Fibroblast of skin of left biceps (primary cell): ENCODE measurements around the gene OGA.

Source experiments
- DNase-seq, 2 experiments: peaks; one replicate each; pipeline ENCODE4 v3.0.0-alpha.2; 2013; ENCODE audit warnings: low read depth in 2 of 2

OGA gene

GRCh38 chr10:101835362-101835761 lies 17.1 kb upstream of the OGA start:
- DNase-seq: no peak

GRCh38 chr10:101834341-101834740 lies 16.1 kb upstream of the OGA start:
- DNase-seq: no peak

DNA sequence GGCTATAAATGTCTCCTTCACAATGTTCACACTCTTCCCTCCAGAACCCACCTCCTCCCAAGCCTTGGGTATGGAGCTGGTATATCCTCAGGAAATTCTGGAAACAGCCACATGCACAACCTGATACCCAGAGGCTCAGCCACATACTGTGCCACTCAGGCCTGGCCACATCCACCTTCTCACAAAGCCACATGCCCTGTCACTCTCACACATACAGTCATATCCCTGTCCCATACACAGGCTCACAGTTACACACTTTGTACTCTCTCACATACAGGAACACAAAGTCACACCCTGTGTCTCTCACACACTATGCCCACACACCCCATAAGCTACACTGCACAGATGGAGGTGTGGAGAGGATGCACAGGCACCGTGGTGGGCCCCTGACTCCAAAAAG lies 15.2 kb upstream of the OGA start:
- DNase-seq: no peak

GRCh38 chr10:101832325-101832771 lies 14.1 kb upstream of the OGA start:
- no peak for DNase-seq

DNA sequence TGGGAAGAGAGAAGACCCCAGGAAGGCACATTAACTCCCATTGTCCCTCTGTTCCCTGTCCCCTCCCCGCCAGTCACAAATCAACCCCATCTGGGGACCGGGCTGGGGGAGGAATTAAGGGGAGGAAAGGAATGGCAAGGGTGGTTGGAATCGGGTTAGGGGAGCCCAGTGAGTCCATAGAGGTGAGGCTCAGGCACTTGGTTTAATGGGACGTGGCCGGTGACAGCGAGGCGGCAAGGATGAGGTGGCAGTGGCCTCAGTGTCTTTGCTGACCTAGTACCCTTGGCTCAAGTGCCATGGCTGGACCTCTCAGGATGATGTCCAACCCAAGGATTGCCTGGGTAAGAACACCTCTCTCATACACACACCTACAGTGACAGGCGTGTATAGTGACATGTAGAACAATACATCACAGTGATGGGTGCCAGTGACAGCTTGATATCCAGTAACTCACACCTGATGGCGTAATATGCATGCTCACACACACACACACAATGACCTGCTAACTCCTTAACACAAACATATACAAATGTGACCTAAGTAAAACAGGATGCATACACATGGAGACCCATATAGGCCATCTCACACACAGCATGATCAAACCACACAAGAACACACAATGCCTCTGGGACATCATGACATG lies 13.0 kb upstream of the OGA start:
- DNase-seq: no peak

GRCh38 chr10:101830322-101831168 lies 12.3 kb upstream of the OGA start:
- DNase-seq: peak; percentile 84 to 85

DNA sequence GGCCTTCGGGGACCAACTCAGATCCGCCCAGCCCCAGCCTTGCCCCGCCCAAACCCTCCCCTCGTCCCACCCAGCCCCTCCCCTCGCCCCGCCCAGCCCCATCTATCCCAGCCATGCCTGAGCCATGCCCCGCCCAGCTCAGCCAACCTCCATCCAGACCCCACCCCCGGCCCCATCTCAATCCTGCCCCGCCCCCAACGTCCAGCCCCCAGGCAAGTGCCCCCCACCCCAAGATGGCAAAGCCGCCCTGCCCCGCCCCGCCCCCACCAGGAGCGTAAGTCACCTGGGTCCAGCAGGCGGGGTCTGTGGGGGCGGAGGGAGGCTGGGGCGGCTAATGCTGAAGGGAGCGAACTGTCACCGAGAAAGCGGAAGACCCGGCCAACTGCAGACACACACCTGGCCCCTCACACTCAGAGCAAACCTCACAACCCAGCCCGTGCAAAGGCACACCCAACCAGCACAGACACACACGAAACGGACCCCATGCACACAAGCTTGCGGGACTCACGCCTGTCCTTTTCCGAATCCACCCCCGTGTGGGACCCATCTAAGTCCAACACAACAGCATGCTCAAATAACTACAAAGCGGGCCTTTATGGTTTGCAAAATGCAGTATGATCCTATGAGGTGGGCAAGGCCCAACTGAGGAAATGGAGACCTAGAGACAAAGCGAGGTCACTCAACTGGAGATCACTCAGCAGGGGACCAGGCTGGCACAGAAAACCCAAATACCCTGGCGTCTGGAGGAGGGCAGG lies 11.5 kb upstream of the OGA start:
- DNase-seq: no peak

- no peak for DNase-seq
Observed at GRCh38 chr10:101828766-101829551, 10.7 kb upstream of the OGA start.

GRCh38 chr10:101827919-101828600 lies 9.8 kb upstream of the OGA start:
- no peak for DNase-seq

- DNase-seq: no peak
Observed at GRCh38 chr10:101826852-101827434, 8.7 kb upstream of the OGA start.

DNA sequence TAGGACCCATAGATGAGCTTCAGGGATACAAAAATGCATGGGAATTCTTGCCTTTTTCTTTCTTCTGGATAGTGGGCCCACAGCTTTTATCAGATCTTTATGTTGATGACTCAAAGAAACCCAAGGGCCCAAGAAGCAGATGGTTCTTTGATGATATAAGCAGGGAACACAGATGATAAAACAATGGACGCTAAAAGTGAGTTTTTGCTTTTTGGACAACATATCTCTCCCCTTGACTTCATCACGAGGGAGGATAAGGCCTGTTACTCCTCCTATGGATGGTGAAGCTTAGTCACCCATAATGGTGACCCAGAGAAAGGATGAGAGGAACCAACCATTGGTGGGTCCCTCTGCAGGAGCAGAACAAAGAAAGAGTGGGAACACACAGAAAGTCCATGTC lies 6.5 kb upstream of the OGA start:
- no peak for DNase-seq

DNA sequence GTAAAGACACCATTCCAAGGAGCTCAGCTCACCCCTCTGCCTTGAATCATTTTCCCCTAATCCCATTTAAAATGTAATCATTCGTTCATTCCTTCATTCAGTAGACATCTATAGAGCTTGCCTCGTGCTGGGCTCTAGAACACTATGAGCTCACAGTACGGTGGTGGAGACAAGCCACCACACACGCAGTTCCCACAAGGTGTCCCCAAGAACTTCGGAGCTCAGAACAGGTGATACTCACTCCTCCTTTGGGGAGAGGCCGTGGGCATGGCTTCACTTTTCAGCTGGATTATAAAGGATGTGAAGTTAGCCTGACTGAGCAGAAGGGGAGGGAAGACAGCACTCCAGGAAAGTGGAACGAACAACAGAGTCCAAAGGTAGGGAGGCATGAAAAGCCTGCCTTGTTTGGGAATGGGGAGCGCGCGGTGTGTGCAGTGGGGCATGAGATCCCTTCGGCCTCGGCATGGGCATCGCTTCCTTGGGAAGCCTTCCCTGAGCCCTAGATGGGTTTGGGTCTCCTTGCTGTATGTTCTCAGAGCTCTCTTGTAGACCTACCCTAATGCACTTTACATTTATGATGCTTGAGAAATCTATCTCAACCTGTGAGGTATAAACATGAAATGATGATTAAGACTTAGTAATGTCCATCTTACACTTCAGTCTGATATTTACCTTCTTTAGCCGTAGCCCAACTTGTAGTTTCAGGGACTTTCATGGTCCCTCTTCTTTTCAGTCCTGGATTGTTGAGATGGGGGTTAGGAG lies 809 bp upstream of the OGA start:
- no peak for DNase-seq

DNA sequence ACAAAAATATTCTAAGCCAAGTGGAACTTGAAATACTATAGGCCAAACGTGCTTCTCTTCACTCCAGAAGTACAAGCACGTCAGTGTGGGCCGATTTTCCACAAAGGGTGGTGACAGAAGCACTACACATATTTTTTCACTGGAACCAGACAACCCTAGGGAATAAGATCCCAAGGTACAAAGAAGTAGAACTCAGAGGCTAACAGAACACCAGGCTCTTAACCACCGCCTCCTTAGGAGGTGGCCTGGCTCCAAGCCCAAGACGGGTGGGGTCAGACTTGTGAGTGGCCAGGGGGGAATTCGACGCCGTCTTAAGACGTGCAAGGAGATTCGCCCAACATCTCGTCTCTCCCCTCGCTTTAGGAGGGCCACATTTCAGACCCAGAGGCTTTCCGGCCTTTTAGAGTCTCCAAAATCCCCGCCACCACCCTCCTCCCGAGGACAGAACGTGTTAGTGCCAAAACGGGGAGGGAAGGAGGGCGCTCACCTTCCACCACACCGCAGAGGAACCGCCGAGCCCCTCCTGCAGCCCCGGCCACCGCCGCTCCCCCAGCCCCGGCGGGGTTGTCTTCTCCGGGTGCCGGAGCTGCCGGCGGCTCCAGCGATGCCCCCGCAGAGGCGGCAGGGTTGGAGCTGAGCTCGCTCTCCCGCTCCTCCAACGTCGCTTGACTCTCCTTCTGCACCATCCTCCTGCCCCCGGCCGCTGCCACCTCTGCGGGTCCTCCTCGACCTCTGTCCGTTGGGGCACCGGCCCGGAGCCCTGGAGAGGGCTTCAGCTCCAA lies 716 bp downstream of the OGA start:
- peak; percentile 81 for DNase-seq

- no peak for DNase-seq
Observed at GRCh38 chr10:101816913-101817336, 1.3 kb downstream of the OGA start.

- no peak for DNase-seq
Observed at GRCh38 chr10:101816376-101816775, 1.9 kb downstream of the OGA start.

- no peak for DNase-seq
Observed at GRCh38 chr10:101814466-101815071, 3.7 kb downstream of the OGA start.

GRCh38 chr10:101812606-101813005 lies 5.6 kb downstream of the OGA start:
- no peak for DNase-seq

DNA sequence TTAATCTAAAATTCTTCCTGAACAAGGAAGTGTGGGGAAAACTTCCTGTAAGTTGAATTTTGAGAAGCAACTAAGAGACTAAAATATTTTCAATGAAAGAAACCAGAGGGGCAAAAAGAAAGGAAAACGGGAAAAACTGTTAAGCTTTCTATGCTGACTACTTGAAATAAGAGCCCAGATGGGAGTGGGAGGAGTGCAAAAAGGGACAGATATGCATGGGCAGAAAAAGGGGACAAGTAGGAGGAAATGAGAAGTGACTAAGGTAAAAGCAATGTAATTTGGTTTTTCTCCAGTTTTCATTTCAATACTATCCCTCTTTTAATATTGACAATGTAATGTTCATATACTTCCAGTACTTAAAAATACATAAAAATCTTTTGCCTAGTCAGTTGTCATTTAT lies 11.1 kb downstream of the OGA start:
- DNase-seq: no peak

GRCh38 chr10:101803511-101803910 lies 14.7 kb downstream of the OGA start:
- no peak for DNase-seq
